ENCODE measurements around the gene TMEM82. TPM values are rescaled to one million over a fixed set of nuclear protein-coding genes. Genes with fewer than 3 reads are reported as not detected.

The TMEM82 gene
- total RNA-seq, 6 experiments from 2014 or later, result 15.8 to 33.5 (median 19.1) TPM

GRCh38 chr1:15760520-15761211 is 18.4 kb downstream of the TMEM82 start:
- Histone ChIP-seq H3K9me3 (no peaks in the 10 kb centered on the region), H3K36me3 (no peaks in the 10 kb centered on the region), H3K27me3 (no peaks in the 10 kb centered on the region), H3K4me1 (peaks cover 0 to 6% (median 0%) of the 10 kb centered on the region in 4 donors), H3K4me3 (no peak overlapping the region), H3K27ac (peak overlapping the region in 2 of 3 donors; percentile 4 to 5)
- WGBS (ENCODE audit: insufficient coverage, low coverage, low lambda C conversion rate, missing lambda C conversion rate), result 77% methylated on average over 2 of the region's 12 CpGs
- intact Hi-C loops (cut with DNase I), result no loop called here
- ATAC-seq, result peak in 3 of 4 donors; percentile 4 to 26 (median 5)
- TF ChIP-seq CTCF (IDR thresholded peaks at IDR 0.05), result no peak
- DNase-seq, result no peak

GRCh38 chr1:15761366-15762128 is 19.2 kb downstream of the TMEM82 start:
- Histone ChIP-seq H3K4me3 (no peak overlapping the region), H3K4me1 (peaks cover 0 to 6% (median 0%) of the 10 kb centered on the region in 4 donors), H3K36me3 (no peaks in the 10 kb centered on the region), H3K27me3 (no peaks in the 10 kb centered on the region), H3K9me3 (no peaks in the 10 kb centered on the region), H3K27ac (peak overlapping the region in 1 of 3 donors; percentile 4)
- intact Hi-C loops (cut with DNase I), result no loop called here
- 61% methylated on average over 8 of the region's 8 CpGs for WGBS (ENCODE audit: insufficient coverage, low coverage, low lambda C conversion rate, missing lambda C conversion rate)
- no peak for DNase-seq
- ATAC-seq, result no peak
- TF ChIP-seq POLR2A (IDR thresholded peaks at IDR 0.05), result no peak
- no peak for TF ChIP-seq CTCF (IDR thresholded peaks at IDR 0.05)

GRCh38 chr1:15762546-15762945 is 20.2 kb downstream of the TMEM82 start:
- peaks cover 0 to 6% (median 0%) of the 10 kb centered on the region in 4 donors for H3K4me1 ChIP-seq
- no peaks in the 10 kb centered on the region for H3K9me3 ChIP-seq
- TF ChIP-seq CTCF (IDR thresholded peaks at IDR 0.05) (no peak), POLR2A (IDR thresholded peaks at IDR 0.05) (no peak)
- ATAC-seq, result no peak
- H3K36me3 ChIP-seq, result no peaks in the 10 kb centered on the region
- H3K27ac ChIP-seq, result no peak overlapping the region
- H3K4me3 ChIP-seq, result no peak overlapping the region
- intact Hi-C loops (cut with DNase I), result no loop called here
- no peak for DNase-seq
- WGBS (ENCODE audit: insufficient coverage, low coverage, low lambda C conversion rate, missing lambda C conversion rate), result 65% methylated on average over 5 of the region's 10 CpGs
- no peaks in the 10 kb centered on the region for H3K27me3 ChIP-seq

GRCh38 chr1:15764269-15764764 is 22.0 kb downstream of the TMEM82 start:
- no peak overlapping the region for H3K27ac ChIP-seq
- no peaks in the 10 kb centered on the region for H3K36me3 ChIP-seq
- DNase-seq, result no peak
- no peaks in the 10 kb centered on the region for H3K9me3 ChIP-seq
- H3K4me1 ChIP-seq, result no peaks in the 10 kb centered on the region
- H3K27me3 ChIP-seq, result no peaks in the 10 kb centered on the region
- no peak overlapping the region for H3K4me3 ChIP-seq
- TF ChIP-seq CTCF (IDR thresholded peaks at IDR 0.05) (no peak), POLR2A (IDR thresholded peaks at IDR 0.05) (no peak)
- intact Hi-C loops (cut with DNase I), result no loop called here
- ATAC-seq, result peak in 2 of 4 donors; percentile 9 to 10
- WGBS (ENCODE audit: insufficient coverage, low coverage, low lambda C conversion rate, missing lambda C conversion rate), result 54% methylated on average over 3 of the region's 10 CpGs

Measured in right lobe of liver (tissue), 6 donors.